ENCODE results near the gene STIM1. TPM values are rescaled to one million over a fixed set of nuclear protein-coding genes. Genes with fewer than 3 reads are reported as not detected.

Gene STIM1
- total RNA-seq, 4 donors from 2014 or later = 36.3 to 158 (median 46.1) TPM

DNA sequence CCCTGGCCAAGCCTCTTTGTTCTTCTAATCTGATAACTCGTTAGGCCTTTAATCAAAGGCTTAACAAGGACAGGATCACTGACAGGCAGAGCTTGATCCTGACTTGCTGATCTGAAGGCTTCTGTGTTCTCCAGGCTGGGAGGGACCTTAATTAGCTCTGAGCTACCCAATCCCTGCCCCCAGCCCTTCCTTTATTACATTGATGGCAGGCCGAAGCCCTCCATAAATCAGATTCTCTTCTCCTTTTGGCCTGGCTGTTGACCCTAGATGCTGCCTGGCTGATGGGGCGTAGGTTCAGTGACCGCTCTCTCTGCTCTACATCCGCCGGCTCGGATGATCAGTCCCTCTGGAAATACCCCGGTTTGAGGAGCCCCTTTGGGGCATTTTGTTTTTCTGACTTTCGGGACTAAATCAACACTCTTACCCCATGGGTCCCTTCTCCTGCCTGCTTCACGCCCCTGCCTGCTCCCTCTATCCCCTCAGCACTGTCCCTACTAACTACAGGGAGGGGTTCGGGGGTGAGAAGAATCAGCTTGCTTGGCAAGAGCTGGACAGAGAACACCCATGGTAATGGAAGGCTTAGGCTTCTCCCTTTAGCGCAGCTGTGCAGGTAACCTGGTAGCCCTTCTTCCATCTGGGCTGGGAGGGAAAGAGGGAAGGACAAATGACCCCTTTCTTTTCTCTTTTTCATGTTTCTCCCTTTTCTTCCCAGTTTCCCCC is 229.1 kb downstream of the STIM1 start:
- peaks cover 0 to 53% (median 0%) of the 10 kb centered on the region in 3 donors for H3K36me3 ChIP-seq
- TF ChIP-seq POLR2A (IDR thresholded peaks at IDR 0.05) = no peak
- no peak for TF ChIP-seq CTCF (IDR thresholded peaks at IDR 0.05)

GRCh38 chr11:4085575-4085974 is 230.1 kb downstream of the STIM1 start:
- Histone ChIP-seq H3K36me3 (peaks cover 0 to 53% (median 0%) of the 10 kb centered on the region in 3 donors), H3K27me3 (no peaks in the 10 kb centered on the region), H3K4me3 (no peak overlapping the region), H3K4me1 (no peaks in the 10 kb centered on the region), H3K9me3 (no peaks in the 10 kb centered on the region), H3K27ac (no peak overlapping the region)
- DNase-seq = no peak
- no peak for TF ChIP-seq POLR2A (IDR thresholded peaks at IDR 0.05)
- no peak for TF ChIP-seq CTCF (IDR thresholded peaks at IDR 0.05)

More for the DNA sequence above, 229.1 kb downstream of the STIM1 start:
- H3K4me1 ChIP-seq = no peaks in the 10 kb centered on the region
- no peaks in the 10 kb centered on the region for H3K9me3 ChIP-seq
- H3K27ac ChIP-seq = no peak overlapping the region
- DNase-seq = no peak
- H3K4me3 ChIP-seq = no peak overlapping the region
- no peaks in the 10 kb centered on the region for H3K27me3 ChIP-seq

DNA sequence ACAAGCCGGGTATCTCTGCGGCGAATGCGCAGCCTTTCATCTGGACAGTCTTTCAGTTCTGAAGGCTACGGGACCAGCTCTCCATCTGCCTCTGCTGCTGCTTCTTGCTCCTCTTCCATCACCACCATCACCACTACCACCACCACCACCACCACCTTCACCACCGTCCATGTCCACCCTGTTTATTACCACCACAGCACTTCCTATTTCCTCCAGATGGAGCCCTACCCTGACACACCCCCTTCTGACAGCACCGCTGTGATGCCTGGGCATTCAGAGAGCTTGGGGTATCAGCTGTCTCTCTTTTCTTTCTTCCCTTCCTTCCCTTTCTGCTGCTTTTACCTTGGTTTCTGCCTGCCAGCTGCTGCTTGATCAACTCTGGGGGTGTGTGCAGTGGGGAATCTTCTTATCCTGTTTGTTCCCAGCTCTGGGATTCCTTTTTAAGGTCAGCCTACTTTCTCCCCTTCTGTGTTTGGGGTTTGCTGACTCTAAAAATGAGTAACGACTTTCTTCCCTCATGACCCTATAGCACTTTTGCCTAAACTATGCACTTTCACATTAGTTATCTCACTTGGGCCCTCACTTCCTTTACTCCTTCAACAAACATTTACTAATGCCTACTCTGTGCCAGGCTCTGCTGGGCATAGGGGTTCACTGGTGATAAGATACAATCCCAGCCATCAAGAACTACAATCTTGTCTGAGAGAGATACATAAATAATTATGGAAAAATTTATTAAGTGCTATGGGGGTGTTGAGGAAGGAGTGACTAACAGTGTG is 231.3 kb downstream of the STIM1 start:
- no peak overlapping the region for H3K4me3 ChIP-seq
- peaks cover 0 to 54% (median 0%) of the 10 kb centered on the region in 3 donors for H3K36me3 ChIP-seq
- no peaks in the 10 kb centered on the region for H3K9me3 ChIP-seq
- no peak overlapping the region for H3K27ac ChIP-seq
- no peaks in the 10 kb centered on the region for H3K4me1 ChIP-seq
- H3K27me3 ChIP-seq = no peaks in the 10 kb centered on the region
- no peak for DNase-seq
- TF ChIP-seq POLR2A (IDR thresholded peaks at IDR 0.05) (no peak), CTCF (IDR thresholded peaks at IDR 0.05) (no peak)

DNA sequence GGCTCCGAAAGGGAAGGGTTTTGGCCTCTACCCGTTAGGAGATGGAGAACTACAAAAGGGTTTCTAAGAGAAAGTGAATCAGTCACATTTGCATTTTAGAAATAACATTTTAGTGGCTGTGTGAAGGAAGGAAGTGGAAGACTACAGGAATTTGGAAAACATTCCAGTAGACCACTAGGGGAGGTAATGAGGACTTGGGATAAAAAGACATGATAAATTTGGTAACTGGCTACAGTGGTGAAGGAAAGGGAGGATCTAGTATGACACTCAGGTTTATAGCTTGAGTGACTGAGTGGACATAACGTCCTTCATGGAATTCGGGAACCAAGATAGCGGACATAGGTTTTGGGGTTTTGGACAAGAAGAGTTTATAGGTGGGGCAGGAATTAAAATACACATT is 232.1 kb downstream of the STIM1 start:
- H3K4me3 ChIP-seq = no peak overlapping the region
- H3K36me3 ChIP-seq = peaks cover 0 to 50% (median 0%) of the 10 kb centered on the region in 3 donors
- no peak overlapping the region for H3K27ac ChIP-seq
- no peaks in the 10 kb centered on the region for H3K4me1 ChIP-seq
- no peaks in the 10 kb centered on the region for H3K9me3 ChIP-seq
- no peaks in the 10 kb centered on the region for H3K27me3 ChIP-seq
- peak in 1 of 6 experiments; percentile 28 for TF ChIP-seq CTCF (IDR thresholded peaks at IDR 0.05)
- no peak for TF ChIP-seq POLR2A (IDR thresholded peaks at IDR 0.05)
- no peak for DNase-seq

- H3K4me3 ChIP-seq = no peak overlapping the region
- no peak for TF ChIP-seq CTCF (IDR thresholded peaks at IDR 0.05)
- TF ChIP-seq POLR2A (IDR thresholded peaks at IDR 0.05) = no peak
- H3K27ac ChIP-seq = no peak overlapping the region
- H3K36me3 ChIP-seq = peaks cover 0 to 30% (median 0%) of the 10 kb centered on the region in 3 donors
- no peaks in the 10 kb centered on the region for H3K27me3 ChIP-seq
- peak in 1 of 3 donors; percentile 51 for DNase-seq
- peaks cover 0 to 6% (median under 1%) of the 10 kb centered on the region in 4 donors for H3K4me1 ChIP-seq
- no peaks in the 10 kb centered on the region for H3K9me3 ChIP-seq
Measured at GRCh38 chr11:4090258-4090657, 234.8 kb downstream of the STIM1 start.

Data from Peyer's patch (tissue), 4 donors.